ENCODE data around the gene TTC36. TPM values are rescaled to one million over a fixed set of nuclear protein-coding genes. Genes with fewer than 3 reads are reported as not detected.

Gene TTC36
- total and polyA plus RNA-seq, 2 of the 4 experiments (the other 2 are of a cell fraction), result not detected

DNA sequence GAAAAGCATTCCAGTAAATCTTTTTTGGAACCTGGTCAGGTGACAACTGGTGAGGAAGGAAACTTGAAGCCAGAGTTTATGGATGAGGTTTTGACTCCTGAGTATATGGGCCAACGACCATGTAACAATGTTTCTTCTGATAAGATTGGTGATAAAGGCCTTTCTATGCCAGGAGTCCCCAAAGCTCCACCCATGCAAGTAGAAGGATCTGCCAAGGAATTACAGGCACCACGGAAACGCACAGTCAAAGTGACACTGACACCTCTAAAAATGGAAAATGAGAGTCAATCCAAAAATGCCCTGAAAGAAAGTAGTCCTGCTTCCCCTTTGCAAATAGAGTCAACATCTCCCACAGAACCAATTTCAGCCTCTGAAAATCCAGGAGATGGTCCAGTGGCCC is 24.1 kb upstream of the TTC36 start:
- no peaks in the 10 kb centered on the region for H3K4me1 ChIP-seq (ENCODE audit: control insufficient read depth, insufficient read depth, low read length)
- no peak overlapping the region for H3K4me3 ChIP-seq (ENCODE audit: insufficient read depth, low read depth, low read length)
- no peak overlapping the region for H4K91ac ChIP-seq (ENCODE audit: insufficient read depth, low read depth, low read length)
- WGBS, 2 experiments (ENCODE audit: extremely low coverage in 2 of 2, insufficient read length in 1 of 2), result no CpG with 5 or more reads among the region's 3 CpGs
- H3K14ac ChIP-seq (replicated peaks; ENCODE audit: low read depth, low read length), result no peak overlapping the region
- no peaks in the 10 kb centered on the region; the same call in 1 of the 2 replicates for H3K9me1 ChIP-seq (ENCODE audit: insufficient read depth, low read length)
- no peak overlapping the region for H3K4ac ChIP-seq (ENCODE audit: low read depth, low read length)
- no peak for ATAC-seq (ENCODE audit: low read depth)
- H2BK5ac ChIP-seq (ENCODE audit: low read depth, low read length, poor library complexity, severe bottlenecking), result no peak overlapping the region
- POLR2A ChIA-PET (ENCODE audit: unreplicated experiment), result no interaction called here
- intact Hi-C loops (cut with micrococcal nuclease) (no loop called here), dilution Hi-C loops (cut with HindIII; ENCODE audit: low sequenced_read_pairs, unreplicated experiment) (no loop called here), in situ Hi-C loops (cut with MboI; ENCODE audit: low sequenced_read_pairs) (no loop called here)
- H3K79me1 ChIP-seq (ENCODE audit: low read depth in 1 of 2, low read length in 2 of 2), result peaks cover 11 to 25% of the 10 kb centered on the region in 2 experiments
- no peak overlapping the region for H2BK120ac ChIP-seq (ENCODE audit: low read depth, low read length)
- no peak overlapping the region for H3K27ac ChIP-seq (ENCODE audit: insufficient read depth, low read length)
- no peak overlapping the region for H2BK15ac ChIP-seq (ENCODE audit: low read depth, low read length)
- H4K5ac ChIP-seq (ENCODE audit: low read depth, low read length), result no peak overlapping the region
- H3K27me3 ChIP-seq (ENCODE audit: control insufficient read depth, insufficient read depth, low read length), result no peaks in the 10 kb centered on the region
- TF ChIP-seq POLR2A (IDR thresholded peaks at IDR 0.05; ENCODE audit: low read depth, low read length) (no peak), RCOR1 (IDR thresholded peaks at IDR 0.05; ENCODE audit: insufficient replicate concordance, low read length) (no peak), MAZ (IDR thresholded peaks at IDR 0.05; ENCODE audit: borderline replicate concordance, low read depth, low read length) (no peak), BHLHE40 (IDR thresholded peaks at IDR 0.05; ENCODE audit: low read depth, low read length) (no peak), MAFK (IDR thresholded peaks at IDR 0.05; ENCODE audit: low read depth, low read length) (no peak), SMC3 (IDR thresholded peaks at IDR 0.05; ENCODE audit: low read depth, low read length) (no peak), CEBPB (IDR thresholded peaks at IDR 0.05; ENCODE audit: low read depth, low read length) (no peak), FOS (IDR thresholded peaks at IDR 0.05; ENCODE audit: low read depth, low read length) (no peak), USF2 (IDR thresholded peaks at IDR 0.05; ENCODE audit: low read depth, low read length) (no peak), MXI1 (IDR thresholded peaks at IDR 0.05; ENCODE audit: borderline replicate concordance, low read depth, low read length) (no peak), CTCF (conservative IDR thresholded peaks at IDR 0.05; ENCODE audit: low read depth, low read length) (no peak), RFX5 (IDR thresholded peaks at IDR 0.05; ENCODE audit: low read depth, low read length) (no peak)
- TF ChIP-seq, protein P1, sequence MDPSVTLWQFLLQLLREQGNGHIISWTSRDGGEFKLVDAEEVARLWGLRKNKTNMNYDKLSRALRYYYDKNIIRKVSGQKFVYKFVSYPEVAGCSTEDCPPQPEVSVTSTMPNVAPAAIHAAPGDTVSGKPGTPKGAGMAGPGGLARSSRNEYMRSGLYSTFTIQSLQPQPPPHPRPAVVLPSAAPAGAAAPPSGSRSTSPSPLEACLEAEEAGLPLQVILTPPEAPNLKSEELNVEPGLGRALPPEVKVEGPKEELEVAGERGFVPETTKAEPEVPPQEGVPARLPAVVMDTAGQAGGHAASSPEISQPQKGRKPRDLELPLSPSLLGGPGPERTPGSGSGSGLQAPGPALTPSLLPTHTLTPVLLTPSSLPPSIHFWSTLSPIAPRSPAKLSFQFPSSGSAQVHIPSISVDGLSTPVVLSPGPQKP (IDR thresholded peaks at IDR 0.05; ENCODE audit: borderline replicate concordance, low read depth, low read length), result no peak
- H4K8ac ChIP-seq (ENCODE audit: low read depth in 2 of 2, low read length in 2 of 2), result no peak overlapping the region
- H3K23ac ChIP-seq (ENCODE audit: low read depth, low read length), result no peak overlapping the region
- no peaks in the 10 kb centered on the region for H4K20me1 ChIP-seq (ENCODE audit: insufficient read depth, low read length)
- H2BK20ac ChIP-seq (ENCODE audit: low read depth, low read length), result no peak overlapping the region
- CTCF ChIA-PET, result no interaction called here
- no peak overlapping the region for H3K18ac ChIP-seq (ENCODE audit: low read depth, low read length)
- H3K36me3 ChIP-seq (ENCODE audit: control insufficient read depth, insufficient read depth, low read length), result peaks cover 77% of the 10 kb centered on the region
- no peak overlapping the region for H3K4me2 ChIP-seq (ENCODE audit: low read depth, low read length)
- H3K56ac ChIP-seq (ENCODE audit: extremely low read depth, insufficient read depth, low read length), result no peak overlapping the region
- no peaks in the 10 kb centered on the region for H3K9me3 ChIP-seq (ENCODE audit: control insufficient read depth, insufficient read depth, low read length)
- no peak overlapping the region for H3K9ac ChIP-seq (ENCODE audit: low read depth, low read length)
- H2AFZ ChIP-seq (replicated peaks; ENCODE audit: low read length, poor library complexity), result no peak overlapping the region
- no peak overlapping the region for H2AK9ac ChIP-seq (replicated peaks; ENCODE audit: low read depth, low read length, poor library complexity)
- DNase-seq, result no peak
- BruUV-seq (replicated peaks), result TSS peak; percentile 37
- no peak overlapping the region for H2AK5ac ChIP-seq (ENCODE audit: low read depth, low read length)

All from IMR-90 (cell line).